Right lobe of liver (tissue), 6 donors: ENCODE data around the gene SLC9C1. TPM values are rescaled to one million over a fixed set of nuclear protein-coding genes. Genes with fewer than 3 reads are reported as not detected.

Experiments used
- ATAC-seq, 4 donors: fragments of 200-7000 bp; cut with Tn5 transposase; one replicate each; pipeline ENCODE4 v1.9.1; 2020; ENCODE audit warnings: mild to moderate bottlenecking in 4 of 4, moderate library complexity in 4 of 4
- DNase-seq, 3 donors: peaks; one replicate each; pipeline ENCODE4 v3.0.0-alpha.2; 2020
- H3K27ac ChIP-seq, 3 donors: fragments of 200-600 bp; one replicate each; pipeline ENCODE4 v1.8.0; 2022
- H3K27me3 ChIP-seq, 2 donors: fragments of 200-600 bp; one replicate each; pipeline ENCODE4 v1.8.0; 2022
- H3K36me3 ChIP-seq, 4 donors: fragments of 200-600 bp; sonication (generic) in 1 of 4; one replicate each; pipeline versions ENCODE4 v1.5.1 to v1.8.0; 2017 to 2022; ENCODE audit warnings: control low read depth in 1 of 4
- H3K4me1 ChIP-seq, 4 donors: fragments of 200-600 bp; sonication (generic) in 1 of 4; one replicate each; pipeline versions ENCODE4 v1.5.1 to v1.8.0; 2017 to 2022; ENCODE audit warnings: control low read depth in 1 of 4
- H3K4me3 ChIP-seq, 3 donors: fragments of 200-600 bp; one replicate each; pipeline ENCODE4 v1.8.0; 2022
- H3K9me3 ChIP-seq, 4 donors: fragments of 200-600 bp; sonication (generic) in 1 of 4; one replicate each; pipeline versions ENCODE4 v1.5.1 to v1.8.0; 2017 to 2022; ENCODE audit warnings: control low read depth in 1 of 4
- CTCF ChIP-seq, 4 donors: fragments of 200-600 bp in 3 of 4; fragments of 450-650 bp in 1 of 4; IDR thresholded peaks; one replicate each; pipeline versions ENCODE4 v1.5.1 to v1.8.0; 2016 to 2022; ENCODE audit warnings: antibody characterized with exemption in 4 of 4, mild to moderate bottlenecking in 2 of 4
- POLR2A ChIP-seq: fragments of 450-650 bp; IDR thresholded peaks from one replicate; pipeline ENCODE4 v1.6.1; 2017; ENCODE audit warnings: antibody characterized with exemption, mild to moderate bottlenecking
- WGBS: methylation state at CpG from one replicate; pipeline ENCODE4 v1.1.6; 2018; ENCODE audit warnings: low coverage, low lambda C conversion rate; ENCODE audit not compliant: insufficient coverage; ENCODE audit errors: missing lambda C conversion rate; 5-methylcytosine and 5-hydroxymethylcytosine counted together
- intact Hi-C, 2 donors: fragments of 100-400 bp; cut with DNase I; formaldehyde crosslinking; loops; one replicate each; pipeline versions ENCODE4 v1.11.2 to v1.14.1; 2022
- total RNA-seq, 6 experiments: library from RNA; depleted of rRNA in 2 of 6; stranded (reverse); fragments of >200 nt in 2 of 6; fragmentation: NEBNext Ultra II Directional in 3 of 6; extraction: Animal tissue kit (Norgen Biotek cat#: 25700) in 3 of 6; gene quantifications; one replicate each; pipeline versions ENCODE4 v1.1.0 to v1.2.4, GENCODE V29; 2016 to 2023
- donor health status: DM: no; HTN: yes; CAD: no.
- donor health status: DM: no; HTN: no; CAD: no.
- donor health status: DM: no; HTN: no; CAD: no.
- donor health status: DM: no; HTN: yes; CAD: no.
- donor health status: DM: no; HTN: yes; CAD: no.

Gene SLC9C1
- total RNA-seq, 6 experiments from 2014 or later = not detected

- H3K4me3 ChIP-seq = no peak overlapping the region
- no peaks in the 10 kb centered on the region for H3K36me3 ChIP-seq
- no peak for DNase-seq
- H3K9me3 ChIP-seq = no peaks in the 10 kb centered on the region
- H3K27me3 ChIP-seq = no peaks in the 10 kb centered on the region
- TF ChIP-seq CTCF (IDR thresholded peaks at IDR 0.05) (no peak), POLR2A (no peak)
- WGBS = 49% methylated on average over 2 of the region's 2 CpGs
- ATAC-seq = no peak
- no peaks in the 10 kb centered on the region for H3K4me1 ChIP-seq
- no peak overlapping the region for H3K27ac ChIP-seq
- intact Hi-C loops = no loop called here
Observed at GRCh38 chr3:112261742-112262141, 32.3 kb downstream of the SLC9C1 start.

- Histone ChIP-seq H3K9me3 (no peaks in the 10 kb centered on the region), H3K27ac (no peak overlapping the region), H3K4me1 (no peaks in the 10 kb centered on the region), H3K36me3 (no peaks in the 10 kb centered on the region), H3K27me3 (no peaks in the 10 kb centered on the region), H3K4me3 (no peak overlapping the region)
- intact Hi-C loops = no loop called here
- 83% methylated on average over 1 of the region's 1 CpG for WGBS
- TF ChIP-seq POLR2A = no peak
- no peak for TF ChIP-seq CTCF (IDR thresholded peaks at IDR 0.05)
- no peak for DNase-seq
- ATAC-seq = no peak
Observed at GRCh38 chr3:112260563-112260962, 33.5 kb downstream of the SLC9C1 start.

- DNase-seq = no peak
- TF ChIP-seq CTCF (IDR thresholded peaks at IDR 0.05) (no peak), POLR2A (no peak)
- Histone ChIP-seq H3K4me1 (no peaks in the 10 kb centered on the region), H3K27ac (no peak overlapping the region), H3K4me3 (no peak overlapping the region), H3K27me3 (no peaks in the 10 kb centered on the region), H3K36me3 (no peaks in the 10 kb centered on the region), H3K9me3 (no peaks in the 10 kb centered on the region)
- no peak for ATAC-seq
- WGBS = 45% methylated on average over 2 of the region's 2 CpGs
- intact Hi-C loops = no loop called here
Observed at GRCh38 chr3:112253301-112253971, 40.6 kb downstream of the SLC9C1 start.

GRCh38 chr3:112247900-112248299 lies 46.1 kb downstream of the SLC9C1 start:
- Histone ChIP-seq H3K27me3 (no peaks in the 10 kb centered on the region), H3K27ac (no peak overlapping the region), H3K36me3 (no peaks in the 10 kb centered on the region), H3K4me3 (no peak overlapping the region), H3K9me3 (no peaks in the 10 kb centered on the region), H3K4me1 (no peaks in the 10 kb centered on the region)
- WGBS = 45% methylated on average over 4 of the region's 4 CpGs
- DNase-seq (no peak), ATAC-seq (no peak)
- TF ChIP-seq CTCF (IDR thresholded peaks at IDR 0.05) (no peak), POLR2A (no peak)
- intact Hi-C loops = no loop called here

- intact Hi-C loops = no loop called here
- H3K27ac ChIP-seq = no peak overlapping the region
- no peak for TF ChIP-seq POLR2A
- H3K36me3 ChIP-seq = no peaks in the 10 kb centered on the region
- no peaks in the 10 kb centered on the region for H3K27me3 ChIP-seq
- no peak overlapping the region for H3K4me3 ChIP-seq
- no peaks in the 10 kb centered on the region for H3K4me1 ChIP-seq
- H3K9me3 ChIP-seq = no peaks in the 10 kb centered on the region
- ATAC-seq (no peak), DNase-seq (no peak)
- WGBS = 40% methylated on average over 2 of the region's 2 CpGs
Observed at GRCh38 chr3:112247350-112247749, 46.7 kb downstream of the SLC9C1 start.
